ENCODE data around the gene USP6NL.

DNA sequence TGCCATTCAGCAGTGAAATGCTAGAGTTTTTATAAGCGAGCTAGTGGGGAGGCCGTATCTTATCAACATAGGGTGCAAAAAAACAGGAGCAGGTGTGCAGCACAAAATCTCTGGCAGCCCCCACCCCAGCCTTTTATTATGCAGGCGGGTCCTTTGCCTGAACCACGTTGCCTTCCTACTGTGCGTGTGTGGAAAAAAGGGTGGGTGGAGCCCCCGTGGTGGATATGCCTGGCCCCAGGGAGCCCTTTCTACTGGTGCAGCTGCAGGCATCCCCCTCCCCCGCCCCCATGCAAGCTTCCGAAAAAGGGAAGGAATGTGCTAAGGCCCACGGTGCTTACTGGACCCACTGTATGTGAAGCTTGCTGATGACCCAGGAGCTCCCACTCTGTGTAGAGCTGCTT lies 175.9 kb downstream of the USP6NL start:
- TF ChIP-seq, protein P1, sequence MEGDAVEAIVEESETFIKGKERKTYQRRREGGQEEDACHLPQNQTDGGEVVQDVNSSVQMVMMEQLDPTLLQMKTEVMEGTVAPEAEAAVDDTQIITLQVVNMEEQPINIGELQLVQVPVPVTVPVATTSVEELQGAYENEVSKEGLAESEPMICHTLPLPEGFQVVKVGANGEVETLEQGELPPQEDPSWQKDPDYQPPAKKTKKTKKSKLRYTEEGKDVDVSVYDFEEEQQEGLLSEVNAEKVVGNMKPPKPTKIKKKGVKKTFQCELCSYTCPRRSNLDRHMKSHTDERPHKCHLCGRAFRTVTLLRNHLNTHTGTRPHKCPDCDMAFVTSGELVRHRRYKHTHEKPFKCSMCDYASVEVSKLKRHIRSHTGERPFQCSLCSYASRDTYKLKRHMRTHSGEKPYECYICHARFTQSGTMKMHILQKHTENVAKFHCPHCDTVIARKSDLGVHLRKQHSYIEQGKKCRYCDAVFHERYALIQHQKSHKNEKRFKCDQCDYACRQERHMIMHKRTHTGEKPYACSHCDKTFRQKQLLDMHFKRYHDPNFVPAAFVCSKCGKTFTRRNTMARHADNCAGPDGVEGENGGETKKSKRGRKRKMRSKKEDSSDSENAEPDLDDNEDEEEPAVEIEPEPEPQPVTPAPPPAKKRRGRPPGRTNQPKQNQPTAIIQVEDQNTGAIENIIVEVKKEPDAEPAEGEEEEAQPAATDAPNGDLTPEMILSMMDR (conservative IDR thresholded peaks at IDR 0.05; ENCODE audit: low read depth, low read length) = no peak
- TF ChIP-seq EZH2phosphoT487 (IDR thresholded peaks at IDR 0.05; ENCODE audit: borderline replicate concordance, low read length) = no peak

All from PC-3 (cell line).